CD4-positive, alpha-beta T cell treated with Interleukin-6 at 100 ng/mL for 8 hours (primary cell): Measurements from ENCODE around the gene KDELR1.

ENCODE experiments used
- DNase-seq: peaks from one replicate; pipeline ENCODE4 v3.0.0-alpha.2; 2020; ENCODE audit warnings: mixed read lengths, low spot score

KDELR1 gene

DNA sequence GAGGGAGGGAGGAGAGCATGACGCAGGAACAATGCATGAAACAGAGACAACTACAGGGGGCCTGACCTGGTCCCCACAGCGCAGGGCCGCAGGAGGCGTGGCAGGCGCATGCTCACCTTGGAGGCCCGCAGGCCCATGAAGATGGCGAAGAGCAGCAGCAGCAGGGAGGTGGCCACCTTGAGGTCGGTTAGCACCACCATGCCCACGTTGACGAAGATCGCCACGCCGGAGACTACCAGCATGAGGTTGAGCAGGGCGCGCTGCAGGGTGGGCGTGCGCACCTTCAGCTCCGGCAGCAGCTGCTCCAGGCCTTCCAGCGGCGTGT is 49.0 kb downstream of the KDELR1 start:
- no peak for DNase-seq

DNA sequence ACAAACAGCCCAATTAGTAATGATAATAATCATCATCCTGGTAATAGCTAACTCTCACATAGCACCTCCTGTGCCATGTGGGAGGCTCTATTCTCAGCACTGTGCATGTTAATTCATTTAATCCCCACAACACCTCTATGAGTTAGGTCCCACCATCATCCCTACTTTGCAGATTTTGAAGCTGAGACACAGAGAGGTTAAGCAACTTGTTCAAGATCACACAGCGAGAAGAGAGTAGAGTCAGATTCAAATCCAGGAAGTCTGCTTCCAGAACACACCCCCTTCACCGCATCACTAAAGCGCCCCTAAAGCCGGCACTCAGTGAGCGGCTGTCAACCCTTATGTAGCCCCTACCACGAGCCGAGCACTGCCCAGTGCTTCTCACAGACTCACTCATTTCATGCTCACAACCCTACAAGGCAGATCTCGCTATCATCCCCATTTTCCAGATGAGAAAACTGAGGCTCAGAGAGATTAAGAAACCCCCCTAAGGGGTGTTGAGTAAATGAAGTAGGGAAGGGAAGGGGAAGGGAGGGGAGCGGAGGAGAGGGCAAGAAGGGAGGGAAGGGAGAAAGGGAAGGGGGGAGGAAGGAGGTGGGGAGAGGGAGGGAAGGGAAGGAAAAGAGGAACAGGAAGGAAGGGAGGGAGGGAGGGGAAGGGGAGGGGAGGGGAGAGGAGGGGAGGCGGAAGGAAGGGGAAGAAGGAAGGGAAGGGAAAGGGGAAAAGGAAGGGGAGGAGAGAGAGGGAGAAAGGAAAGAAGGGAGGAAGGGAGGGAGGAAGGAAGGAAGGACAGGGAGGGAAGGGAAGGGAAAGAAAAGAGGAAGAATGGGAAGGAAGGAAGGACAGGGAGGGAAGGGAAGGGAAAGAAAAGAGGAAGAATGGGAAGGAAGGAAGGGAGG is 49.6 kb downstream of the KDELR1 start:
- no peak for DNase-seq

DNA sequence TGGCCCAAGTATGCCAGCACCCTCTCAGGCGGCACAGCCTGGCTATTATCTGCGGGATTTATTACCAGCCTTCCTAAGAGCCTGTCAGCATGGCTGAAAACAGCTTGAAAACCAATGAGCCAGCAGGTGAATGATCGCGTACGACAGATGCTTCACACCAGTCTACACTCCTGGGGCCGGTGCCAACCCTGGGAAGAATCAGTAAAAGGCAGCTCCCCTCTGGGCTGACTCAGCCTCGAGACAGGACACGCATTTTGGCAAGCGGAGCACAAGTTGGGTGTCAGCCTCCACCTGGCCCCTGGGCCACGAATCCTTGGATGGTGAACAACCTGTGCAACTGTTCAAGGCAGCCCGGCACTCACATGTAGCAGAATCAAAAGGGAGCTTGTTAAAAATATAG is 50.4 kb downstream of the KDELR1 start:
- no peak for DNase-seq

DNA sequence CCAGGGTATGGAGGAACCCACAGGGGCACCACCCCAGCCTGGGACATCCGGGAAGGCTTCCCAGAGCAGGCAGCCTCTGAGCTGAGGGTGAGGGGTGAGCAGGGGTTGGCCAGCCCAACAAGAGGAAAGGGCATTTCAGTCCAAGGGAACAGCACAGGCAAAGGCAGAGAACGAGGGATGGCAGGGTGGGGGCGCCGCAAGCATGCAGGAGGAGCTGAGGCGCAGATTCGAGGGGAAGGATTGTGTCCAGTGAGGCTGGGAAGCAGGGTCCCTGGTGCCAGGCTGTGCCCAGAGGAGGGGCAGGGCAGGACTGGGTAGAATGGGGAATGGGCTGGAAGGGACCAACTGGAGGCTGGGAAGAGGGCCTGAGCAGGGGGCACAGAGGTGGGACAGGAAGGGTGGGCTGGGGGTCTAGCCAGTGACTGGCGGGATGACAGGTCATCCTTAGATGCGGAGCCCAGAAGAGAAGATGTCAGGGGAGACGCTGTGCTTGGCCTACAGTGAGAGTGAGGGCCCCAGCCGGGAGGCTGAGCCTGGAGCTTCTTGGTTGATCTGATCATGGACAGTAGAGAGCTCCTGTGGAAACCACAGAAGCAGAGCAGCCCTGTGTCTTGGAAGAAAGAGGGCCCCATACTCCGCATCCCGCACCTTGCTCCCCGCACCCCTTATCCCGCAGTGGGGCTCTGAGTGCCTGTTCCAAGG is 52.4 kb downstream of the KDELR1 start:
- DNase-seq, result no peak

DNA sequence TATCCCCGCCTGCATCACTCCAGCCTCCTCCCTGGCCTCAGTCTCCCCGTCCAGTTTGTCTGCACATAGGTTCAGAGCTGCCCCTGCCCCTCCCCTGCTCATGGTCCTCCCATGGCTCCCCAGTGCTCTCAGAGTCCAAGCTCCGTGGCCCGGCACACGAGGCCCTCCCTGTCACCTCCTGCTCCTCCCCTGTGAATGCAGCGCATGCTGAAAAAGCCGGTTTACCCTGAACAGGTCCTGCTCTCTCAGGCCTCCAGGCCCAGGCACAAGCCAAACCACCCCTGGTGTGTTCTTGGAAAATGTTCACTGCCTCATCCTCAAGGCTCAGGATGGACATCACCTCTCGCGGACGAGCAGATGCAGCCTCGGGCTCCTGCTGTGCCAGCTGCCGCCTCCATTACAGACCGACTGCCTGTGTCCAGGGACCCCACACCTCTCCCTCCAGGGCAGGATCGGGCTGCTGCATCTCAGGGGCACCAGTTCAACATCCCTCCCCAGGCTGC is 53.0 kb downstream of the KDELR1 start:
- no peak for DNase-seq

DNA sequence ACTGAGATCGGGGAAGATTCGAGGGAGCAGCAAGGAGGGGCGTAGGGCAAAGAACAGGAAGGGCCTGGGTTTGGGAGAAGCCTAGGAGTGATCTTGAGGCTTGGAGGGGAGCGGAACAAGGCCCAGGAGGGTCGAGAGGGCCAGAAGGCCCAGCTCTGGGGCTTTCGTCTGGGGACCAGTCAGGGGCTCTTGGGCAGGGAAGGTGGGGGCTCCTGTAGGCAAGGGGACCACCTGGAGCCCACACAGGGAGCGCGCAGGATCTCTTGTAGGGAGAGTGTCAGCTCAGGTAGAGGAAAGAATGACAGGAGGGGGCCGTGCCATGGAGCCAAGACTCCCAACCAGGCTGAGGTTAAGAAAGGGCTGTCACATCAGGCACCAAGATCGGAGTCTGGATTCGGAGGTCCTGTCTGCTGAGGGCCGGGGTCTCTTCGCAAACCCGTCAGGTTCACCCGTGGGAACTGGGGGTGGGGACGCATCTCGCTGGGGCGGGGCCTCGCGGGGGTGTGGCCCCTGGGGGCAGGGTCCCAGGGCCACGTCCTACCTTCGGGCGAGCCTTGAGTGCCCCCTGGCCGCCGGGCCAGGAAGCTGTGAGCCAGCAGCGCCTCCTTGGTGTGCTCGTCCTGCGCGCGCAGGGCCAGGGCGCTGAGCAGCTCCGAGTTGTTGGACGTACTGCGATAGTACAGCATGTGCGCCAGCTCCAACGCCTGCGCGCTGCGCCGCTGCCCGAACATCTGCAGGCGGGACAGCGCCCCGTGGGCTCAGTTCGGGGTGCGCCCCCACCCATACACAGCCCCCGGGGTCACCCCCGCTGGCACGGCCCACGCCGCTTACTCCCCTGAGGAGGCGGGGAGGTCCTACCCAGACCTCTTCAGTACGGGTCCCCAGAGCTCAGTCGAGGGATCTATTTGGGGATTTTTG is 57.6 kb downstream of the KDELR1 start:
- DNase-seq, result peak; percentile 96

DNA sequence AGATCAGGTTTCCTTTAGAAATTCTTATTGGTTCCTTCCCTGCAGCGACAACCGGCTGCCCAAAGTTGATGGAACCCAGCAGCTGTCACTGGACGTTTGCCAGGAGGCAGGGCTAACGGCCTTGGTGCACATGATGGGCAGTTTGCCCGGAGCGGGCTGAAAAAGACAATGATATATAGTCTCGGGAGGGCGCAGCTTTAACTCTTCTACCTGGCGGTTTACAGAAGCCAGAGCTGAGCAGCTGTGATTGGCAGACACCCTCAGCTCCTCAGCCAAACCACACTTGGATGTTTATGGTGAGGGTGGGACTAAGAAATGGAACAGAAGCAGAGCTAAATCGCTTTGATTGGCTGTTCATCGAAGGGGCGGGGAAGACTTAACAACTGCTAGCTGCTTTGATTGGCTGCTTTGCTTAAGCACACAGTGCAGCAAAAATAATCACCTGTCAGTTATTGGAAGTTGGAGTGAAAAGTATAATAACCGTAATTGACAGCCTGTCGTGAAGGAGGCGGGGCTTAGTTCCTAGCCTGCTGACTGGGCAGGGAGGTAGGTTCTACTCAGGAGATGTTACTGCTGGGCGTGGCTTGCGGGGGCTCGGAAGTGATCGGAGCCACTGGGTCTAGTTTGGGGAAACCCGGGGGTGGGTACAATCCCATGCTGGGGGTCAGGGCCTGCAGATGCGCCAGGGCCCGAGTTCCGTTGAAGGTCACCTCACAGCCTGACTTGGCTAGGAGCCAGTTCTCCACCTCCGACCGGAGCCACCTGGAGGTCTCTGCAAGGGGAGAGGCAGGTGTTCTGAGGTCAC is 58.5 kb downstream of the KDELR1 start:
- peak; percentile 99 for DNase-seq
